Endothelial cell of umbilical vein (primary cell): ENCODE data around the gene IQSEC2. TPM values are rescaled to one million over a fixed set of nuclear protein-coding genes. Genes with fewer than 3 reads are reported as not detected.

Source experiments
- BruUV-seq: library from RNA; stranded (reverse); fragments of 400-500 nt; replicated peaks from 2 replicates; lab custom pipeline; 2021; lab: Mats Ljungman, UMichigan
- CTCF ChIA-PET: fragments of 300-600, 350-600 bp; sonication (Branson Sonifier 250); formaldehyde crosslinking; loops from one replicate; lab custom pipeline; 2021; ENCODE audit warnings: antibody characterized with exemption, inconsistent platforms; lab: Charles Lee
- POLR2A ChIA-PET: fragments of 300-600, 350-600 bp; sonication (Branson Sonifier 250); formaldehyde crosslinking; loops from one replicate; lab custom pipeline; 2021; ENCODE audit warnings: antibody characterized with exemption, inconsistent platforms; lab: Charles Lee
- DNase-seq: peaks from one replicate; pipeline ENCODE4 v3.0.0-alpha.2; 2011; ENCODE audit warnings: low read depth, low spot score
- FAIRE-seq: peaks from 2 replicates; lab custom pipeline; 2011; peaks lifted over from hg19 to GRCh38; lab: Jason Lieb, UNC
- H2AFZ ChIP-seq: 2 replicates; pipeline ENCODE4 v1.6.0; 2012; ENCODE audit warnings: low read depth, low read length, control low read depth, inconsistent platforms
- H3K27ac ChIP-seq: 2 replicates; pipeline ENCODE4 v1.5.1; 2011; ENCODE audit warnings: low read depth, mild to moderate bottlenecking, control low read depth, low read length, moderate library complexity; ENCODE audit not compliant: insufficient read depth
- H3K27me3 ChIP-seq, 2 experiments: 2 replicates each; pipeline versions ENCODE4 v1.6.0 to v1.6.1; 2011; ENCODE audit warnings: low read length in 2 of 2, mixed read lengths in 1 of 2; ENCODE audit not compliant: control insufficient read depth in 2 of 2, insufficient read depth in 2 of 2
- H3K36me3 ChIP-seq, 2 experiments: 2 replicates in 1 of 2; 3 replicates in 1 of 2; pipeline ENCODE4 v1.5.1; 2011; ENCODE audit warnings: low read length in 2 of 2, mild to moderate bottlenecking in 1 of 2, moderate library complexity in 1 of 2; ENCODE audit not compliant: control insufficient read depth in 2 of 2, insufficient read depth in 2 of 2; ENCODE audit errors: extremely low read depth in 1 of 2
- H3K4me1 ChIP-seq: 3 replicates; pipeline ENCODE4 v1.5.1; 2011; ENCODE audit warnings: mild to moderate bottlenecking, low read length; ENCODE audit not compliant: control insufficient read depth, insufficient read depth; ENCODE audit errors: extremely low read depth
- H3K4me2 ChIP-seq: 2 replicates; pipeline ENCODE4 v1.6.1; 2011; ENCODE audit warnings: low read length, control low read depth, mixed read lengths; ENCODE audit not compliant: insufficient read depth
- H3K4me3 ChIP-seq, 3 experiments: fragments of 200-600 bp in 1 of 3; sonication (generic), shearing (Covaris generic) in 1 of 3; replicated peaks in 1 of 3; 2 replicates each; pipeline ENCODE4 v1.5.1; 2011 to 2016; ENCODE audit warnings: control low read depth in 3 of 3, low read length in 3 of 3, mild to moderate bottlenecking in 2 of 3, inconsistent platforms in 1 of 3, low read depth in 1 of 3, moderate library complexity in 1 of 3; ENCODE audit not compliant: insufficient read depth in 1 of 3
- H3K79me2 ChIP-seq: 2 replicates; pipeline ENCODE4 v1.6.0; 2012; ENCODE audit warnings: low read length, inconsistent platforms; ENCODE audit not compliant: control insufficient read depth, insufficient read depth
- H3K9ac ChIP-seq: replicated peaks from 2 replicates; pipeline ENCODE3; 2011; ENCODE audit warnings: low read length, control low read depth; ENCODE audit not compliant: insufficient read depth; ENCODE audit errors: extremely low read depth
- H3K9me1 ChIP-seq: replicated peaks from 3 replicates; pipeline ENCODE4 v1.6.0; 2011; ENCODE audit warnings: mild to moderate bottlenecking, low read length; ENCODE audit not compliant: control insufficient read depth, insufficient read depth; ENCODE audit errors: extremely low read depth
- H3K9me3 ChIP-seq: replicated peaks from 2 replicates; pipeline ENCODE4 v1.5.1; 2012; ENCODE audit warnings: low read length, inconsistent platforms; ENCODE audit not compliant: control insufficient read depth, insufficient read depth
- H4K20me1 ChIP-seq: replicated peaks from 2 replicates; pipeline ENCODE3; 2011; ENCODE audit warnings: mild to moderate bottlenecking, low read length; ENCODE audit not compliant: control insufficient read depth, insufficient read depth; ENCODE audit errors: extremely low read depth
- CTCF ChIP-seq, 2 donors: IDR thresholded peaks; 1 replicate in 1 of 2; 2 replicates in 1 of 2; pipeline ENCODE4 v1.5.1; 2011; ENCODE audit warnings: low read length in 2 of 2, mild to moderate bottlenecking in 2 of 2, moderate library complexity in 2 of 2, control low read depth in 1 of 2, inconsistent platforms in 1 of 2, low read depth in 1 of 2; ENCODE audit not compliant: insufficient read depth in 1 of 2; ENCODE audit errors: extremely low read depth in 1 of 2
- GATA2 ChIP-seq: IDR thresholded peaks from 2 replicates; pipeline ENCODE4 v1.7.0; 2011; ENCODE audit warnings: low read depth, mild to moderate bottlenecking, moderate library complexity, mixed read lengths, low read length; ENCODE audit not compliant: insufficient read length, insufficient read depth
- dilution Hi-C: fragments of 300-500 bp; cut with MboI; formaldehyde crosslinking; loops from one replicate; pipeline ENCODE4 v1.15.0; 2019; ENCODE audit warnings: low sequenced_read_pairs; ENCODE audit not compliant: extremely low pct_ligation_motif_present
- intact Hi-C: fragments of 100-400 bp; cut with micrococcal nuclease; formaldehyde crosslinking; loops from one replicate; pipeline ENCODE4 v1.10.0; 2022
- polyA plus RNA-seq, 4 experiments: library from polyadenylated mRNA; depleted of rRNA in 3 of 4; stranded (reverse) in 3 of 4; unstranded in 1 of 4; fragments of >200 nt; gene quantifications; 2 replicates each; pipeline versions ENCODE4 v1.2.1 to v1.2.3, GENCODE V29; 2011 to 2012; ENCODE audit warnings: missing spikeins in 1 of 4
- total RNA-seq: library from RNA; stranded (reverse); gene quantifications from 2 replicates; pipeline ENCODE4 v1.2.3, GENCODE V29; 2021

IQSEC2 gene
- total and polyA plus RNA-seq, 2 donors (not counting 3 experiments of a cell fraction or from before 2014, with no cell fraction given): 5.4 to 9.9 TPM

- Histone ChIP-seq H3K4me1 (no peaks in the 10 kb centered on the region), H3K27me3 (no peaks in the 10 kb centered on the region), H3K79me2 (no peaks in the 10 kb centered on the region), H3K4me2 (no peak overlapping the region), H3K27ac (no peak overlapping the region), H3K4me3 (no peak overlapping the region), H3K9me1 (no peaks in the 10 kb centered on the region), H4K20me1 (no peaks in the 10 kb centered on the region), H3K9ac (no peak overlapping the region), H3K9me3 (no peaks in the 10 kb centered on the region), H3K36me3 (no peaks in the 10 kb centered on the region), H2AFZ (no peak overlapping the region)
- FAIRE-seq (no peak), DNase-seq (no peak)
- dilution Hi-C loops: no loop called here
- ChIA-PET POLR2A (no interaction called here), CTCF (interaction anchor here (1.7 kb wide), 1 partner anchor 235 kb away, joined by 3 read pairs; no protein-coding TSS in a partner anchor)
- intact Hi-C loops: no loop called here
- no peak for TF ChIP-seq GATA2
- BruUV-seq: no TSS peak
These were observed 35.2 kb downstream of the IQSEC2 start for GRCh38 chrX:53246231-53246630.

- H3K36me3 ChIP-seq: no peaks in the 10 kb centered on the region
- H2AFZ ChIP-seq: no peak overlapping the region
- CTCF ChIA-PET: interaction anchor here (2.1 kb wide), 1 partner anchor 68 kb away, joined by 8 read pairs; no protein-coding TSS in a partner anchor
- FAIRE-seq: no peak
- no peak overlapping the region for H3K4me3 ChIP-seq
- no peaks in the 10 kb centered on the region for H3K9me1 ChIP-seq
- H3K4me2 ChIP-seq: no peak overlapping the region
- H3K79me2 ChIP-seq: no peaks in the 10 kb centered on the region
- dilution Hi-C loops (no loop called here), intact Hi-C loops (no loop called here)
- TF ChIP-seq GATA2 (no peak), CTCF (IDR thresholded peaks at IDR 0.05; ENCODE audit: extremely low read depth in 1 of 2, insufficient read depth in 1 of 2, low read depth in 1 of 2, low read length in 2 of 2) (peak in 1 of 2 donors; percentile 5)
- H3K27me3 ChIP-seq: no peaks in the 10 kb centered on the region
- no peaks in the 10 kb centered on the region for H4K20me1 ChIP-seq
- no TSS peak for BruUV-seq
- POLR2A ChIA-PET: no interaction called here
- no peaks in the 10 kb centered on the region for H3K4me1 ChIP-seq
- no peaks in the 10 kb centered on the region for H3K9me3 ChIP-seq
- H3K9ac ChIP-seq: no peak overlapping the region
- DNase-seq: no peak
- no peak overlapping the region for H3K27ac ChIP-seq
These were observed 36.8 kb downstream of the IQSEC2 start for GRCh38 chrX:53244610-53245009.
